Measurements from ENCODE around the gene ABTB2.
"Not testable (repeated sequence)": the region's sequence is repeated elsewhere in the genome, so short reads cannot be mapped to it uniquely, and the experiment has no call there.

Gene ABTB2

DNA sequence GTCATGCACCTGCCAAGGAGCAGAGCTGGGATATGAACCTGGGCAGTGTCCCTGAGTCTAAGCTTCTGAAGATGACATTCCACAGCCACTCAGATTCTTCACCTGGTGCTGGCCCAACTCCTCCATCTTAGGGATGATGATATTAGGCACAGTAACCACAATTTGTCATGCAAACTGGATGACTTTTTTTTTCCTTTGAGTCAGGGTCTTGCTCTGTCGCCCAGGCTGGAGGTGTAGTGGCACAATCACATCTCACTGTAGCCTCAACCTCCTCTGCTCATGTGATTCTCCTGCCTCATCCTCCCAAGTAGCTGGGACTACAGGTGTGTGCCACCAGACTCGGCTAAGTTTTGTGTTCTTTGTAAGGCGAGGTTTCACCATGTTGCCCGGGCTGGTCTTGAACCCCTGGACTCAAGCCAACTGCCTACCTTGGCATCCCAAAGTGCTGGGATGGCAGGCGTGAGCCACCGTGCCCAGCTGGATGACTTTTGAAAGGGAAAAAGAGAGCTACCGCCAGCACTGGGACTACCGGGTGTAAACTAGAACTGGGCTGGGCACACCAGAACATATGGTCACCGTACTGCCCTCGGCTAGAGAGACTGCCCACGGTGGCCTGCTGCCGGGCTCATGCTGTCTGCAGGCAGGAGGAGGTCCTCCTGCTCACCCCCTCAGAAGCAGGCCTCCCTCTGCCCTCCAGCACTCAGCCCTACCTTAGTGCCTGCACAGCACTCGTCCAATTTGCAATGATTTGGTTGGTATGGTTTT, 174.7 kb downstream of the ABTB2 start:
- no peak for DNase-seq

- DNase-seq, result no peak
Observed at GRCh38 chr11:34182425-34182824, 175.4 kb downstream of the ABTB2 start.

DNA sequence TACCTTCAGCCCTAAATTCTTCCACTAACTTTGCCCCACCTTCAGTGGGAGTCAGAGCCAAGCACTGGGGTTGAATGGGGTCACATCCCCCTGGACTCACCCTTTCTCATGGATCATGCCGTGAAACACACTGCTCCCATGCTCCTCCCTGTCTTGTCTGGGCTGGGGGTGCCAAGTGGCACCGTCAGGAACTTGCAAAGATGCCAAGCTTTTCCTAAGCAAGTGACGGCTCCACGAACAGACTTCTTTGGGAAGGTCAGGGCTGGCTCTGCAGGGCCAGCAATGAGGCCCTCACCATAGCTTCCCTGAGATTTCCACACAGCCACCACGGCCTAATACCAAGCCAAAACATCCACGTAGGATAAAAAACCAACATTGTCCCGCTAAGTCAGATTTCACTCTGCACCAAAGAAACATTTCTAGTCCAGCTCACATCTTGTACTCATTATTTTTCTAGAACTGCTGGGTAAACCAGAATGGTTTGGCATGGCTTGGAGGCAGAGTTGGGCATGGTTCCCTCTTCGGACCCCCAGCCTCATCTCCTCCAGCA, 175.9 kb downstream of the ABTB2 start:
- no peak for DNase-seq

DNA sequence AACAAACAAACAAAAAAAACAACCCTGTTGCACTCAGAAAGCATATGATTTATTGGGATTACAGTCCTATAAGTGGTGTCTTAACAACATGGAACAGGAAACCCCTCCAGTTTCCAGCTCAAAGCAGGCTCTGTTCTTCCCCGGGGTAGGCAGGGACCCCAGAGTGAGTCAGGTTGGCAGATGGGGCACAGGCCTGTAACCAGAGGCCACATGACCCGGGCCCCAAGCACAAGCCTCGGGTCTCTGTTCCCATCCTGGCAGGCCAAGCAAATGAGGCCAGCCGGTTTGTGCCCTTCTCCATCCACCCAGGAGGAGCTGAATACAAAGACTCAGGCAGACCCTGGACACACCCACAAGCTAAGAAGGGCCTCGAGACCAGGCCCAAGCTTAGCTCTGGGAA, 176.6 kb downstream of the ABTB2 start:
- DNase-seq, result no peak

GRCh38 chr11:34180814-34181165, 177.0 kb downstream of the ABTB2 start:
- not testable (repeated sequence) for DNase-seq

DNA sequence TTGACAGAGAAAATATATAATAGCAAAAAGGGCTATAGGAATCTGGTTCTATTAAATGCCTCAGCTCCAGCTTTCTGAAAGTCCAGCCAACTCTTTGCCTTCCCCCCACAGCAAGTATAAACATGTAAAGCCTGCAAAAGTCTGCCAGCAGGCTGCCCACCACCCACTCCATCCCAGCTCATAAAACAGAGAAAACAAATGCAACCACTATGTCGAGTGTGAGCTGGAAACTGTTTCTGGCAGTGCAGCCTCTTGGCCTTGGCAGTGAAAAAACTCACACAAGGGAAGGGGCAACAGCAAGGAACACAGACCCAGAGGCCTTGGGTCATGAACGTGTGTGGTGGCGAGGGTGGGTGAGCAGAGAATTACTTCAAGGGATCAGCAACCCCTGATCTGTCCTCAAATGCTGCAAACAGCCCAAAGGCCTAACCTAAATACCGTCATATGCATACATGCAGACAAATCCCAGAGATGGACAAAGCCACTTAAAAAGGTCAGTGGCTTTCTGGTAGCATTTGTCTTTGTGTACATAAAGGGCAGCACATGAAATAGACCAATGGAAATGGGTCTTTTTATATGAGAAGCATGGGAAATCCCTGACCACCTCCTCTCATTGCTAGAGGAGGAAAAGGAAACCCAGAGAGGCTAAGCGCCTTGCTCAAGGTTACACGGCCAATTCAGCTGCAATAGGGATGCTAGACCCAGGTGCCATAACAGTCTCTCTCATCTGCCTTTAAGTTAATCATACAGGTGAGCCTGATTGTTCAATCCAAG, 177.6 kb downstream of the ABTB2 start:
- no peak for DNase-seq

GRCh38 chr11:34179026-34179675, 178.7 kb downstream of the ABTB2 start:
- DNase-seq, result no peak

DNA sequence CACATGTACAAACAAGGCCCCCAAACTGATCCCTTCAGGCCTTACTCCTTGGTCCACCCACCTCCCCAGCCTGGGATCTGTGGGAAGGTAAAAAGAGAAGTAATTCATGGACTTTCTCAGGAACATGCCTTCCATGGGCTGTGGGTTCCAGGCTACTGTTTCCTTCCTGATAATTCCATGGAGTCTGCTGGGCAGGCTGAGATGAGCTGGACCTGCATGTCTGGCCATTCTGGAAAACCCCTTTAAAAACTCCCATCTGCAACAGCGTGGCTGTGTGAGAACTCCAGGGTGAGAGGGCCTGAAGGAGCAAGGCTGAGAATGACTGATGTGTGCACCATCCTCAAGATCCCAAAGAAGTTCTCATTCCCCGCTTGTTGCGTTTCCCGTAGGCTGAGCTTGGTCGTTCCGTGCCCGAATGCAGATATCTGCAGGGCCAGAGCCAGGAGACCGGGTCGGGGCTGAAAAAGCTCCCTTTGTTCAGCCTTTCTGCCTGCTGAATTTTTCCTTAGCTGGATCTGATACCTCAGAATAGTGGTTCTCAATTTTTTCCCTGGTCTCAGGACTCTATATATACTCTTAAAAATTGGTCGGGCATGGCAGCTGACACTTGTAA, 179.5 kb downstream of the ABTB2 start:
- DNase-seq, result no peak

DNA sequence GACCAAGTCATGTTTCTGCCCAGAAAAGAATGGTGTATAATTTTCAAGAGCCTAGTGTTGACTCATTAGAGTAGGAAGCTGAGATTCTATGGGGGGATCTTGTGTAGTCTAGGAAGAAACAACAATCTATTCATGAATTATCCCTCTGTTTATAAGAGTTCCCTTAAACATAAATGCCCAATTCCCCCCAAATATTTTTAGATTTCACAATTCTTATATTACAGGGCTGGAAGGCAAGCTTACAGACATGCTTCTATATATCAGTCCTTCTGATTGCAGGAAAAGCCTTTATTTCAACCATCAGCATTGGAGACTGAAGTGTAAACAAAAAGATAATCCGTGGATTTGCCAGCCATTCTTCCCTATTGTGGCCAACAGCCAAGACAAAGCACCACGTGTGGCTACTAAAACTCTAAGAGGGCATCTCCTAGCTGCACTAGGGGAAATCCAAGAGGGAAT, 181.0 kb downstream of the ABTB2 start:
- DNase-seq, result peak; percentile 60

- no peak for DNase-seq
Observed at GRCh38 chr11:34175284-34176019, 182.4 kb downstream of the ABTB2 start.

DNA sequence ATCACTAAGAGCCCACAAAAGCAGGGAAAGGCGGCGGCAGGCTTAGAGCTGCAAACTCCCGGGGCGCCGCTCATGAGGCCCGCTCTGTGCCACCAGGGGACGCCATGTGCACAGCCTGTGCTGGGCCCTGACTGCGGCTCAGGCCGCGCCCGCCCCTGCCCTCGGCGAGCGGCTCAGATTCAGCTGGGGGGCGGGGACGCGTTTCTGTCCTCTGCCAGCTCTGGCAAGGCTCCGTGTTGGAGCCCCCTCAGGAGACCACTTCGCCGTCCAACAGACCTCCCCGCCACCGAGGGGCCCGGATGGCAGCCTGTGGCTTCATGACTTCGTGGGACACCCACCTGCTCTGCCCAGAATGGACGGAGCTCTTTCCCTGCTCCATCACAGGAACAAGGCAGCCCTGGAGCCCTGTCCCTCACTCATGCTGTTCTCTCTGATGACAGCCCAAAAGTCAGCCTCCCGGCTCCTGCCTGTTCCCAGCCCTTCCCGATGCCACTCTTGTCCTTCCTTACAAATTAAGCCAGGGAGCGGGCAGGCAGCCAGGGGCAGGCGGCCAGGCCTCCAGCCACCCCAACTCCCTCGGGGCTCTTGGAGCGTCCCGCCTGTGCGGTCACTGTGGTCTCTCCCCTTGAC, 183.3 kb downstream of the ABTB2 start:
- peak; percentile 37 for DNase-seq

DNA sequence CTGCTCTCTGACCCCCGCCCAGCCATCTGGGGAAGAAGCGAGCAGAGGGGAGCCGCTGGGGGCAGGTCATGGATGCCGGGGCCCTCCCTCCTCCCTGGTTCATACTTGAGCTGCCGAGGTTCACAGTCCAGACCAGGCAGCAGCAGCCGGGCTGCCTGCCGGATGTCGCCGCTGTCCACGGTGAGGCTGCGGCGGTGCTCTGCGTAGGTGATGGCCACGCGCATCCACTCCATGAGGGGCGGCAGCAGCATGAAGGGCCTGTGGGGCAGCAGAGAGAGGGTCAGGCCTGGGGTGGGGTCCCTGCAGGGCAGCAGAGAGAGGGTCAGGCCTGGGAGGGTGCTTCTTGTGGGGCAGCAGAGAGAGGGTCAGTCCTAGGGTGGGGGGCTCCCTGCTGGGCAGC, 184.8 kb downstream of the ABTB2 start:
- no peak for DNase-seq

DNA sequence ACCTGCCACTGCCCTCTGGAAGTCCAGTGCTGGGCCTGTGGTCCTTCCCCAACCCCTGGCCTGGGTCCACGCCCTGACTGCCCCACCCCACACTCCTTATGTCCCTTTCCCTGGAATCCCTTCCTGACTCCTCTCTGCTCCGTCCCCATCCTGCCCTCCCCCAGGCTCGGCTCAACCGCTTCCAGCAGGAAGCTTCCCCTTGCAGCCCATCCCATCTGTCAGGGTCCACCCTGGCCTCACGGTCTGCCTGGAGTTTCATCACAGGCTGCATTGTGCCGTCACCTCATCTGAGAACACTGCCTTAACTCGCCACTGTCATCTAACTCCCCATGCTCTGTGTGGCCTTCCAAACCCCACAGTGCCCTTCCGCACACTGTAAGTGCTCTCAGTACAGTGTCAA, 188.1 kb downstream of the ABTB2 start:
- no peak for DNase-seq

DNA sequence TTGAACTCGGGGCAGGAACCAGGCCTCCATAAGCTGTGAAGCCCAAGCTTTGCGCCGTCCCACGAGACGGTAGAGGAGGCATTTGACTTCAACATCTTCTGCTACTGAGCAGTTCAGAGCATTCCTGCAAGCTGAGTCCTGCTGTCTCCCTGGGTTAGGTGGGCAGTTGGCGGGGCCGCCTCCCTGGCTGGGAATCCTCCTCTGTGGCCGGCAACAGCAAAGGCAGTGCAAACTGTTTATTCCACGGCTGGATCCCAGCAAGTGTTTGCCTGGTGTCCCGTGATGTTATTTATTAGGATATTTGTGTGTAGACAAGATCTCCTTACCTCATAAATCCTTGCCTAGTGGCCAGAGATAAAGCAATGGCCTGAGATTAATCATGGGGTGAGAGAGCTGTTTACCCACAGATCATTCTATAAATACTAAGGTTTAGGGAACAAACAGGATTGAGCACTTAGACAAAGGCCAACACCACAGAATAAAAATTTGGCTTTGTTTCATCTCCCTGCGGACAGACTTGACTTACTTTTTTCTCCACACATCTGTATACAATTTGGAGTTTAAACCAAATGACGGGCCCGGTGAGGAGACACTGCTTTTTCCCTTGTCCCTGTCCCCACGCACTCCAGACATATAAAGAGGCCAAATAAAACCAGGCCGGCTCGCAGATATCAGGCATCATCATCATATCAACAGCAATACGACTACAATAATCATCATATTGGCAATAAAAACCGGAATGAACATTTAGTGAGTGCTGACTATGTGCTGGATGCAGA, 189.0 kb downstream of the ABTB2 start:
- no peak for DNase-seq

DNA sequence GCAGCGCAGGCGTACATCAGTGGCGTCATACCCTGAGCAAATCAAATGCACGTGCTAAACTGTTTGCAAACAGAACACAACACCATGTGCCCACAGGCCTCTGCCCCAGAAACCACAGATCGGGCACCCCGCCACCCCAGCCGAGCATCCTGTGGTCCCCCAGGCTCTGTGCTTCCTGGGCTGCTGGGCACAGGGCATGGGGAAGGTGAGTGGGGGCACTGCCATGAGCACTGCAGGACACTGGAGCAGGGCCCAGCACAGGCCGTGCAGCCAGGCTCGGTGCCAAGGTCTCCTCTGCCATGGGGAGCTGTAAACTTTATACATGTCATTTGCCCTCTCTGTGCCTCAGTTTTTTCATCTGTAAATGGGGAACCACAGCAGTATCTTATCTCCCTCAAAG, 189.8 kb downstream of the ABTB2 start:
- DNase-seq, result no peak

GRCh38 chr11:34166806-34167740, 190.7 kb downstream of the ABTB2 start:
- no peak for DNase-seq

- DNase-seq, result no peak
Observed at GRCh38 chr11:34165786-34166555, 191.8 kb downstream of the ABTB2 start.

GRCh38 chr11:34165121-34165520, 192.7 kb downstream of the ABTB2 start:
- no peak for DNase-seq

GRCh38 chr11:34162856-34163255, 195.0 kb downstream of the ABTB2 start:
- DNase-seq, result no peak

Data from NCI-H2029 treated with DMSO at 0.1 percent for 48 hours (cell line).